Frontal cortex (tissue), 4 donors: ENCODE results near the gene FKRP. TPM values are rescaled to one million over a fixed set of nuclear protein-coding genes. Genes with fewer than 3 reads are reported as not detected.
"Not testable (repeated sequence)": the region's sequence is repeated elsewhere in the genome, so short reads cannot be mapped to it uniquely, and the experiment has no call there.

Experiments used
- DNase-seq, 2 donors: peaks; one replicate each; pipeline ENCODE4 v3.0.0; 2012; ENCODE audit warnings: low spot score in 2 of 2
- FAIRE-seq: peaks from 2 replicates; lab custom pipeline; 2012; peaks lifted over from hg19 to GRCh38; lab: Jason Lieb, UNC
- total RNA-seq: library from RNA; depleted of rRNA; stranded (reverse); fragments of >200 nt; gene quantifications from one replicate; pipeline ENCODE4 v1.2.3, GENCODE V29; 2014
- donor health status: control.
- donor health status: control.
- donor health status: control.

FKRP gene
- total RNA-seq, 1 donor from 2014 or later: 12.6 TPM

- no peak for DNase-seq
- FAIRE-seq: no peak
Measured at GRCh38 chr19:46753420-46754155, 7.7 kb downstream of the FKRP start.

- no peak for DNase-seq
- no peak for FAIRE-seq
Measured at GRCh38 chr19:46755077-46755852, 9.4 kb downstream of the FKRP start.

GRCh38 chr19:46755853-46756543, 10.1 kb downstream of the FKRP start:
- DNase-seq (no peak), FAIRE-seq (no peak)

GRCh38 chr19:46756544-46756888, 10.7 kb downstream of the FKRP start:
- DNase-seq: peak in 1 of 2 donors; percentile 10
- FAIRE-seq: no peak

- DNase-seq: no peak
- no peak for FAIRE-seq
Measured at GRCh38 chr19:46759206-46759605, 13.3 kb downstream of the FKRP start.

GRCh38 chr19:46759817-46760333, 14.0 kb downstream of the FKRP start:
- FAIRE-seq: no peak

GRCh38 chr19:46760363-46760762, 14.5 kb downstream of the FKRP start:
- DNase-seq (no peak), FAIRE-seq (no peak)

More at GRCh38 chr19:46759817-46760333, 14.0 kb downstream of the FKRP start:
- no peak for DNase-seq

GRCh38 chr19:46760897-46761296, 15.0 kb downstream of the FKRP start:
- DNase-seq, FAIRE-seq: not testable (repeated sequence)

- no peak for DNase-seq
- FAIRE-seq: no peak
Measured at GRCh38 chr19:46761418-46761831, 15.6 kb downstream of the FKRP start.

GRCh38 chr19:46762245-46762890, 16.5 kb downstream of the FKRP start:
- DNase-seq: no peak

GRCh38 chr19:46764817-46765291, 19.0 kb downstream of the FKRP start:
- no peak for FAIRE-seq
- no peak for DNase-seq

More at GRCh38 chr19:46762245-46762890, 16.5 kb downstream of the FKRP start:
- FAIRE-seq: no peak

- no peak for FAIRE-seq
Measured at GRCh38 chr19:46766569-46767317, 20.9 kb downstream of the FKRP start.

GRCh38 chr19:46768746-46769145, 22.9 kb downstream of the FKRP start:
- DNase-seq, FAIRE-seq: not testable (repeated sequence)

More at GRCh38 chr19:46766569-46767317, 20.9 kb downstream of the FKRP start:
- DNase-seq: no peak

- DNase-seq: no peak
- FAIRE-seq: no peak
Measured at GRCh38 chr19:46772170-46773017, 26.5 kb downstream of the FKRP start.

GRCh38 chr19:46773018-46773399, 27.2 kb downstream of the FKRP start:
- FAIRE-seq (no peak), DNase-seq (no peak)

- no peak for FAIRE-seq
Measured at GRCh38 chr19:46775642-46776258, 29.9 kb downstream of the FKRP start.

More at GRCh38 chr19:46775642-46776258, 29.9 kb downstream of the FKRP start:
- no peak for DNase-seq
